C1 segment of cervical spinal cord (tissue), 14 donors: ENCODE results near the gene CCDC88C.

Experiments
- DNase-seq, 14 donors: peaks; one replicate each; lab custom pipeline; 2025; lab: John Stamatoyannopoulos, UW

Gene CCDC88C

DNA sequence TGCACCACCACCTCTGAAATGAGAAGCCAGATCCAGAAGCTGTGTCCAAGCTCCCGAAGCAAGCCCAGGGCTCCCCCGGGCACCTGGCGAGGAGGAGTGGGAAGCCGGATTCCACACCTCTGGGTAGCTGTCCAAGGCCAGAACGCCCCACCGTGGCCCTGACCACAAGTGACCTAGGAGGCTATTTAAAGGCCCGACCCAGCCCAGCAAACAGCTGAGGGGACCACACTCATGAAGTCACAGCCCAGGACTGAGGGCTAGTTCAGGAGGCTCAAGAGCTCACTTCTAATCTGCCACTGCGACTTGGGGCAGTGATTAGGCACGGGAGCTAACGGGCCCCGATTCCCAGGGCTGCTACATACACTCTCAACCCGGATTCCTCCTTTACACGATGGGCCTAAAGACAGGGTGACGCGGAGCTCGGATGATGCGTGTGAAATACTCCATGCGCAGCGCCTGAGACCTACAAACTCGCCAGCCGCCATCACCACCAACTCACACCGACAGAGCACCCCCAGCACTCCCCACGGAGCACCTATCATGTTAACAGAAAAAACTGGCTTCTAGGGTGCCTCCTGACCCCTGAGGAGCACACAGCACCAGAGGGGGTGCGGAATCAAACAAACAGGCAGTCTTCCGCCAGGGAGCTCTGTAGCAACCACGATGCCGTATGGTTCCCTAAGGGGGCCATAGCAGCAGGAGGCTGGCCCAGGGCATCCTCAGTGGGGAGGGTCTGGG is 89.1 kb downstream of the CCDC88C start:
- no peak for DNase-seq

- no peak for DNase-seq
Observed at GRCh38 chr14:91327661-91328312, 89.8 kb downstream of the CCDC88C start.

DNA sequence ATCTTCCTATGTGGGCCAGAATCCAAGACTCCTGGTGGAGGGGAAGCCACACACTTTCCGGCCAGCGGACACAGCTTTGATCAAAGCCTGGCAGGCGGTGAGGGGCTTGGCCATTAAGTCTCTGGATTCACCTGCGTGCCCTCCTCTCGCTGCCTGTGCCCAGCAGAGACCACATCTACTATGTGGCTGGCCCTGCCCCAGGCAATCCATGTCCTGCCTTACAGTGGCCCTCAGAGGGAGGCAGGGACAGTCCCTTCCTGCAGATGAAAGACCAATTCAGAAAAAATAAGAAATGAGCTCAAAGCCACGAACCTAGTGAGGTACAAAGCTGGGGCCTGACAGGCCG is 90.4 kb downstream of the CCDC88C start:
- DNase-seq: peak in 1 of 14 donors; percentile 9

DNA sequence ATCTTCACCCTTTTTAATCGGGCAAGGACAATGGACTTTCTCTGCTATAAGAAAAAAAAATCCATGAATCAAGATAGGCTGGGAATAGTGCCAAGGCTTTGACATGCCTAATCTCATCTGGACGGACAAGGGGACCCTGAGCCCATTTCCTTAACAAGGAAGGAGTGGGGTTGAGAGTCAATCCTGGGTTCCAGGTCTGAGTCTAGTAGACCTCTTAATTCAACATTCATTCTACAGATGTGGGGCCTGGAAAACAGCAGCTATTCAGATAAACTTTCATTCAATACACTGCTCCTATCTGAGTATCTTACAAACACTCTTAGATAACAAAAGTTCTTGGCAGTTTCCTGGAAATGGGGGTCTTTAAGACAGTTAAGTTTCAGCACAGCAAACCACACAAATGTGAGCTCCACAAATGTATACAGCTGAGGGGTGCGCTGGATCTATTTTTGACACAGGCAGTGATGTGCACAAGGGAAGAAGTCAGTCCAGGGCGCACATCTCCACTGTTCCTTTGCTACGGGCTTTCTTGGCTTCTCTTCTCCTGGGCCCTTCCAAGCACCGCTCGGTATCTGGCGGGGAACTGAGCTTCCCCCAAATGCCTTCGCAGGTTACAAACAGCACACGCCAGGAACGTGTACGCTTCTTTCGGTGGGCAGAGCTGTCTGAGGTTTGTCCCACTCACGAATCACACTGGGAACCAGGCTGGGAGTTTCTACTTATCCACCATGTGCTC is 90.9 kb downstream of the CCDC88C start:
- no peak for DNase-seq

DNA sequence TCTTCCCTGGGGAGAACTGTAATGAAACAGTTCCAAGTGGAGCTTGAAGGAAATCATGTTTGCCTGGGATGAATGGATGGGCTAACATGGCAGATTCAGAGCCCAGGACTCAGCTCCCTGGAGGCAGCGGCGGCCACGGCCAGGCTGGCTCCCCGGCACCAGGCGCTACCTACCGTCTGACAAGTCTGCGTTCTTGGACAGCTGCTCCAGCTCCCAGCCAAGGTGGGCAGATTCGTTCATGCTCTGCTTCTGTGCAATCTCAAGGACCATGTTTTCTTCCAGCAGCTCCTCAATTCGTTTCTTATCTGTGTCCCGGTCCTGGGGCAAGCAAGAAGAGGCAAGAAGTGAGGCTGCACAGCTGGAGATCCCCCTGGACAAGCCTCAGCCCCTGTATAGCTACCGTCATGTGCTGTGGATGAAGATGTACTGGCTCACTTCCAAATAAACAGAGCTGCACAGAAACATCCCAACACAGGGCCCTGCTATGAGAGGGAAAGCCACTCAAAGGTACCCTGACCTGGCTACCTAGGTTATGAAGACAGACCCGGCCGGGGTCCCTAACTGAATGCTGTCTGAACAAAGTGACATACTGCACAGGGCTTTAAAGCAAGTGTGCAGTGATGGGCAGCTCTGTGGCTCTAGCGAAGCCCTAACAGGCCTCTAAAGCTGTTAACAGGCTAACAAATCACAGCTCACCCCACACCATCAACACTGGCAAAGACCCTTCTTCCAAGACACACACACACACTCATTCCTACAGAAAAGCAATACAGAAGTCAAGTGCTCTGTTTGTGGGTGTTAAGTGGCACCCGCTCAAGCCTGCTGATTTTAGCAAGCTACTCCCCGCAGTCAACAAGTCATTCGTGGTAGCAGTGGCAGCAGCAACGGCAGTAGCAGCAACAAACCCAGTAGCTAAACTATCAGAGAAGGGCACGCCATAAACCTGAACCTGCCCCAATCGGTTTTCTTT is 92.7 kb downstream of the CCDC88C start:
- DNase-seq: no peak

GRCh38 chr14:91323671-91324605 is 93.7 kb downstream of the CCDC88C start:
- DNase-seq: peak in 13 of 14 donors; percentile 12 to 92 (median 58)

DNA sequence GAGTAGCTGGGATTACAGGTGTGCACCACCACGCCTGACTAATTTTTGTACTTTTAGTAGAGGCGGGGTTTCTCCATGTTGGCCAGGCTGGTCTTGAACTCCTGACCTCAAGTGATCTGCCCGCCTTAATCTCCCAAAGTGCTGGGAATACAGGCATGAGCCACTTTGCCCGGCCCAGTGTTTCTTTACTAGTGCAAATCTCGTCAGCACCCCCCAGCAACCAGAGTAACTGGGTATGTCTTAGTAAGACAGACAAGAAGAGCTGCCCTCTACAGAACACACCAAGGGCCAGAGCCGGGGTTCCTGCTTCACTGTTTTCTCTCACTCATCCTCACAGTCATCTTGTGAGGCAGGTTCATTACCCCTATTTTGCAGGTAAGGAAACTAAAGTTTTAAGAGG is 94.6 kb downstream of the CCDC88C start:
- DNase-seq: no peak

- no peak for DNase-seq
Observed at GRCh38 chr14:91322623-91323022, 95.0 kb downstream of the CCDC88C start.

- DNase-seq: no peak
Observed at GRCh38 chr14:91321131-91321530, 96.5 kb downstream of the CCDC88C start.

GRCh38 chr14:91320266-91320665 is 97.4 kb downstream of the CCDC88C start:
- no peak for DNase-seq

DNA sequence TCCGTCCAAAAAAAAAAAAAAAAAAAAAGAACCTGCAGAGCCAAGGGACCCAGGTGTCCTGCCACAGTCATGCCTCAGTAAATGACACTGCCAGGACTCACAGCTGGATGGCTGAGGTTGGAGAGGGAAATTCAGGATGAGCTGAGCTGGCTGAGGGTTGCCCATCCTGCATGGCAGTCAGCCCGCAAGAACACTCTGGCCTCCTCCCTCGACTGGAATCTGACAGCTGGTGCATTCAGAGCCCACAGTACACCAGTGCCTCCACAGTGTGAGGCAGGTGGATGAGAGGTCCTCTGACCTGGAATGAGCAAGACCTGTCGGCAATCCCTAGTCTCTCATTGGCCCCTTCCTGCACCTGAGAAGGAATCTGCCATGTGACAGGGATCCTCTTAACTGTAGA is 98.7 kb downstream of the CCDC88C start:
- no peak for DNase-seq

- DNase-seq: peak in 2 of 14 donors; percentile 6 to 87
Observed at GRCh38 chr14:91317381-91318308, 100.0 kb downstream of the CCDC88C start.

DNA sequence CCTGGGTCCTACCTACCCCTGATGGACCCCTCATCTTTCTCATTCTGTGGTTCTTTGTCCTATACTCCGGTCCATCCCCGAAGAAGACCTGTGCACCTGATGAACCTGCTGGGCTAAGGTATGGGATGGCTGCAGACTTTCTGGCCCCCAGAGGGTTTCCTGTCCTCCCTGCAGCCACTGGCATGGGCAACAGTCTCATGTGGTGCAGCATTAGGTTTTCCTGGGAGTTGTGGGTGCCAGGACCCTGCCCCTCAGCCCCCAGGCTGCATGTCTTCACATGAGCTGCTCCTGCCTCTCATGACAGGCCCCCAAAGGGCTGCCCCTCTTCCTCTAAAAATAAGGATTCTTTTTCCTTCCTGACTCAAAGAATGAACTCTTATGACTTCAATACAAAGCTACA is 100.9 kb downstream of the CCDC88C start:
- peak in 1 of 14 donors; percentile 23 for DNase-seq

- DNase-seq: no peak
Observed at GRCh38 chr14:91315844-91316267, 101.8 kb downstream of the CCDC88C start.

DNA sequence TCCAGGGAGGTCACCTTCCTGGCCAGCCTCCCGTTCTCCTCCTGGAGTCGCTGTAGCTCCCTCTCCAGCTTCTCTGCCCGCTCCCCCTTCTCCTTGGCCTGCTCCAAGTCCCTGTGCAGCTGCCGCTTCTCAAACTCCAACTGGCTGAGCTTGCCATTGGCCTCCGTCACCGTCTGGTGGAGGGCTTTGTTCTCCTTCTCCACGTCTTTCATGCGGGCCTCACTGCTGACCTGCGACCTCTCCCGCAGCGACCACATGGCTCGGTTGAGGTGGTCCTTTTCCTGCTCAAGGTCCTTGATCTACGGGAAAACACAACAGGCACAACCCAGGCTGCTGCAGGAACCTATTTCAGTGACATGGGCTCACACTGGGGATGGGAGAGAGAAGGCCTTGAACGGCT is 103.8 kb downstream of the CCDC88C start:
- DNase-seq: no peak

- no peak for DNase-seq
Observed at GRCh38 chr14:91313154-91313850, 104.3 kb downstream of the CCDC88C start.

DNA sequence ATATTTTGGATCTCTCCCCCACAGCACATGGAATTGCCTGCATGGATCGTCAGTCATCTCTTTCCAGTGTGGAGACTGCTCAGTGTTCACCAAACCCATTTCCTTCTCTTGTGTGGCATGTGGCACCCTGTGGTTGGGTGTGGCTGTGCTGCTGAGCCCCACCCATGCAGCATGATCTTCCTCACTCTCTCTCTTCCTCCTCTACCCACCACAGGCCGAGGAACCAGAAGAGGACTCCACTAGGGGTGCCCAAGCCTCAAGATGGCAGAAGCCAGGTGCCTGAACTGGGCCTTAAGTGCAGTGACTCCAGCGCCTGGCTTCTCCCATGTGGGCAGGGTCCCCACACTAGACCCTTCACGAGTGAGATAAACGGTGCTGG is 106.3 kb downstream of the CCDC88C start:
- no peak for DNase-seq

GRCh38 chr14:91310606-91311283 is 106.9 kb downstream of the CCDC88C start:
- DNase-seq: no peak
